ENCODE results near the gene ELMO2. TPM values are rescaled to one million over a fixed set of nuclear protein-coding genes. Genes with fewer than 3 reads are reported as not detected.

ELMO2 gene
- total RNA-seq, 1 donor from 2014 or later, result 50.2 TPM

- peaks cover 1% of the 10 kb centered on the region for H3K36me3 ChIP-seq (ENCODE audit: control insufficient read depth, insufficient read depth, low read length)
- no peaks in the 10 kb centered on the region for H3K27me3 ChIP-seq (ENCODE audit: control insufficient read depth, insufficient read depth, low read length)
- no peak for DNase-seq (ENCODE audit: low read depth)
- H3K4me3 ChIP-seq (ENCODE audit: low read depth, low read length), result no peak overlapping the region
- no peak for TF ChIP-seq CTCF (IDR thresholded peaks at IDR 0.05; ENCODE audit: insufficient read depth, low read length, poor library complexity, severe bottlenecking)
Observed at GRCh38 chr20:46350986-46351267, 55.5 kb downstream of the ELMO2 start.

- H3K4me3 ChIP-seq (ENCODE audit: low read depth, low read length), result no peak overlapping the region
- no peak for TF ChIP-seq CTCF (IDR thresholded peaks at IDR 0.05; ENCODE audit: insufficient read depth, low read length, poor library complexity, severe bottlenecking)
- peak; percentile 81 for DNase-seq (ENCODE audit: low read depth)
- H3K27me3 ChIP-seq (ENCODE audit: control insufficient read depth, insufficient read depth, low read length), result no peaks in the 10 kb centered on the region
- H3K36me3 ChIP-seq (ENCODE audit: control insufficient read depth, insufficient read depth, low read length), result peaks cover 1% of the 10 kb centered on the region
Observed at GRCh38 chr20:46350201-46350985, 56.0 kb downstream of the ELMO2 start.

- Histone ChIP-seq H3K4me3 (ENCODE audit: low read depth, low read length) (no peak overlapping the region), H3K36me3 (ENCODE audit: control insufficient read depth, insufficient read depth, low read length) (no peaks in the 10 kb centered on the region), H3K27me3 (ENCODE audit: control insufficient read depth, insufficient read depth, low read length) (no peaks in the 10 kb centered on the region)
- DNase-seq (ENCODE audit: low read depth), result no peak
- no peak for TF ChIP-seq CTCF (IDR thresholded peaks at IDR 0.05; ENCODE audit: insufficient read depth, low read length, poor library complexity, severe bottlenecking)
Observed at GRCh38 chr20:46349742-46350056, 56.7 kb downstream of the ELMO2 start.

- peaks cover 5% of the 10 kb centered on the region for H3K27me3 ChIP-seq (ENCODE audit: control insufficient read depth, insufficient read depth, low read length)
- DNase-seq (ENCODE audit: low read depth), result no peak
- peak; percentile 89 for TF ChIP-seq CTCF (IDR thresholded peaks at IDR 0.05; ENCODE audit: insufficient read depth, low read length, poor library complexity, severe bottlenecking)
- no peak overlapping the region for H3K4me3 ChIP-seq (ENCODE audit: low read depth, low read length)
- no peaks in the 10 kb centered on the region for H3K36me3 ChIP-seq (ENCODE audit: control insufficient read depth, insufficient read depth, low read length)
Observed at GRCh38 chr20:46349035-46349741, 57.2 kb downstream of the ELMO2 start.

- Histone ChIP-seq H3K27me3 (ENCODE audit: control insufficient read depth, insufficient read depth, low read length) (peaks cover 16% of the 10 kb centered on the region), H3K4me3 (ENCODE audit: low read depth, low read length) (no peak overlapping the region), H3K36me3 (ENCODE audit: control insufficient read depth, insufficient read depth, low read length) (no peaks in the 10 kb centered on the region)
- DNase-seq (ENCODE audit: low read depth), result no peak
- no peak for TF ChIP-seq CTCF (IDR thresholded peaks at IDR 0.05; ENCODE audit: insufficient read depth, low read length, poor library complexity, severe bottlenecking)
Observed at GRCh38 chr20:46347841-46348803, 58.3 kb downstream of the ELMO2 start.

All from kidney epithelial cell (primary cell).